Glomerular visceral epithelial cell (primary cell): ENCODE measurements around the gene ZBTB22.
"Not testable (repeated sequence)": the region's sequence is repeated elsewhere in the genome, so short reads cannot be mapped to it uniquely, and the experiment has no call there.

Source experiments
- DNase-seq: peaks from one replicate; pipeline ENCODE4 v3.0.0-alpha.2; 2016; ENCODE audit errors: extremely low spot score

The ZBTB22 gene

GRCh38 chr6:33279971-33280511 lies 37.5 kb downstream of the ZBTB22 start:
- peak; percentile 79 for DNase-seq

GRCh38 chr6:33279257-33279695 lies 38.3 kb downstream of the ZBTB22 start:
- DNase-seq, result no peak

- DNase-seq, result no peak
These were observed 38.7 kb downstream of the ZBTB22 start for GRCh38 chr6:33278810-33279209.

GRCh38 chr6:33278392-33278741 lies 39.2 kb downstream of the ZBTB22 start:
- DNase-seq, result no peak

- DNase-seq, result peak; percentile 12
These were observed 39.7 kb downstream of the ZBTB22 start for GRCh38 chr6:33277663-33278391.

- peak; percentile 72 for DNase-seq
These were observed 40.5 kb downstream of the ZBTB22 start, which contains the start of gene B3GALT4 for GRCh38 chr6:33276864-33277662. Gene B3GALT4, plus strand, starts transcription at chr6:33277123. Its CDS starts 297 bp downstream, at chr6:33277420.

GRCh38 chr6:33276581-33276863 lies 41.0 kb downstream of the ZBTB22 start:
- no peak for DNase-seq

GRCh38 chr6:33275795-33276580 lies 41.6 kb downstream of the ZBTB22 start:
- DNase-seq, result not testable (repeated sequence)

GRCh38 chr6:33273924-33274902 lies 43.3 kb downstream of the ZBTB22 start:
- DNase-seq, result no peak

- DNase-seq, result no peak
These were observed 44.2 kb downstream of the ZBTB22 start for GRCh38 chr6:33273129-33273923.

GRCh38 chr6:33272275-33273128 lies 45.0 kb downstream of the ZBTB22 start:
- DNase-seq, result no peak

- peak; percentile 99 for DNase-seq
These were observed 45.9 kb downstream of the ZBTB22 start, which contains the start of the genes RPS18 and VPS52 for GRCh38 chr6:33271468-33272274. Gene RPS18, plus strand, starts transcription at chr6:33272075. Its CDS starts 45 bp downstream, at chr6:33272120. Gene VPS52, minus strand, starts transcription at chr6:33271876. Its CDS starts 201 bp downstream, at chr6:33271675.

- DNase-seq, result no peak
These were observed 46.5 kb downstream of the ZBTB22 start for GRCh38 chr6:33271117-33271467.
